Bone marrow (tissue), 2 donors: ENCODE measurements around the gene PRICKLE1.

ENCODE experiments used
- DNase-seq, 2 donors: peaks; one replicate each; lab custom pipeline; 2025; lab: John Stamatoyannopoulos, UW

Gene PRICKLE1

GRCh38 chr12:42589465-42590329, at the start of gene PRICKLE1:
Gene PRICKLE1 (minus strand): TSS chr12:42589746. CDS start chr12:42472516, 117,230 bp downstream.
- DNase-seq = no peak

GRCh38 chr12:42638697-42639096, 49.2 kb upstream of the PRICKLE1 start:
- DNase-seq = no peak

GRCh38 chr12:42638011-42638410, 48.5 kb upstream of the PRICKLE1 start:
- no peak for DNase-seq

GRCh38 chr12:42636993-42637392, 47.4 kb upstream of the PRICKLE1 start:
- no peak for DNase-seq

GRCh38 chr12:42633594-42633993, 44.0 kb upstream of the PRICKLE1 start:
- no peak for DNase-seq

GRCh38 chr12:42631513-42631912, 42.0 kb upstream of the PRICKLE1 start:
- no peak for DNase-seq

GRCh38 chr12:42630314-42630713, 40.8 kb upstream of the PRICKLE1 start:
- no peak for DNase-seq

GRCh38 chr12:42627151-42627550, 37.6 kb upstream of the PRICKLE1 start:
- no peak for DNase-seq

- DNase-seq = no peak
Measured at GRCh38 chr12:42625611-42626010, 36.1 kb upstream of the PRICKLE1 start.

GRCh38 chr12:42617622-42618021, 28.1 kb upstream of the PRICKLE1 start:
- DNase-seq = no peak

- DNase-seq = no peak
Measured at GRCh38 chr12:42615006-42615405, 25.5 kb upstream of the PRICKLE1 start.

- no peak for DNase-seq
Measured at GRCh38 chr12:42612231-42612613, 22.7 kb upstream of the PRICKLE1 start.

- no peak for DNase-seq
Measured at GRCh38 chr12:42611571-42612230, 22.2 kb upstream of the PRICKLE1 start.

GRCh38 chr12:42609605-42610004, 20.1 kb upstream of the PRICKLE1 start:
- no peak for DNase-seq

GRCh38 chr12:42608196-42608825, 18.8 kb upstream of the PRICKLE1 start:
- DNase-seq = no peak

- no peak for DNase-seq
Measured at GRCh38 chr12:42607584-42608058, 18.1 kb upstream of the PRICKLE1 start.

GRCh38 chr12:42606471-42606870, 16.9 kb upstream of the PRICKLE1 start:
- no peak for DNase-seq

GRCh38 chr12:42605685-42606084, 16.1 kb upstream of the PRICKLE1 start:
- DNase-seq = no peak

- no peak for DNase-seq
Measured at GRCh38 chr12:42603246-42603990, 13.9 kb upstream of the PRICKLE1 start.

GRCh38 chr12:42593874-42594273, 4.3 kb upstream of the PRICKLE1 start:
- no peak for DNase-seq

GRCh38 chr12:42590330-42590934, 886 bp upstream of the PRICKLE1 start:
- no peak for DNase-seq
